NCI-H748 treated with DMSO at 0.1 percent for 48 hours (cell line): ENCODE measurements around the gene TXNRD1.
"Not testable (repeated sequence)": the region's sequence is repeated elsewhere in the genome, so short reads cannot be mapped to it uniquely, and the experiment has no call there.

Experiments
- DNase-seq: peaks from one replicate; lab custom pipeline; 2025; lab: John Stamatoyannopoulos, UW

The TXNRD1 gene

GRCh38 chr12:104281636-104282035 is 66.1 kb downstream of the TXNRD1 start:
- no peak for DNase-seq

GRCh38 chr12:104282109-104282508 is 66.5 kb downstream of the TXNRD1 start:
- DNase-seq = no peak

GRCh38 chr12:104285740-104286515 is 70.3 kb downstream of the TXNRD1 start:
- DNase-seq = no peak

- peak; percentile 95 for DNase-seq
Observed at GRCh38 chr12:104286516-104287482, 71.2 kb downstream of the TXNRD1 start.

- peak; percentile 78 for DNase-seq
Observed at GRCh38 chr12:104288635-104289274, 73.2 kb downstream of the TXNRD1 start.

GRCh38 chr12:104290320-104290719 is 74.7 kb downstream of the TXNRD1 start:
- DNase-seq = no peak

- no peak for DNase-seq
Observed at GRCh38 chr12:104290855-104291254, 75.3 kb downstream of the TXNRD1 start.

GRCh38 chr12:104291867-104292524 is 76.4 kb downstream of the TXNRD1 start:
- no peak for DNase-seq

- no peak for DNase-seq
Observed at GRCh38 chr12:104292872-104293794, 77.6 kb downstream of the TXNRD1 start.

GRCh38 chr12:104294158-104294859 is 78.7 kb downstream of the TXNRD1 start:
- DNase-seq = not testable (repeated sequence)

GRCh38 chr12:104294927-104295668 is 79.5 kb downstream of the TXNRD1 start:
- DNase-seq = no peak

GRCh38 chr12:104295954-104296353 is 80.4 kb downstream of the TXNRD1 start:
- no peak for DNase-seq

- no peak for DNase-seq
Observed at GRCh38 chr12:104296718-104297117, 81.1 kb downstream of the TXNRD1 start.

GRCh38 chr12:104297477-104298113 is 82.0 kb downstream of the TXNRD1 start:
- no peak for DNase-seq

GRCh38 chr12:104299842-104300481 is 84.4 kb downstream of the TXNRD1 start:
- no peak for DNase-seq

GRCh38 chr12:104303538-104304151 is 88.1 kb downstream of the TXNRD1 start, which contains the start of gene EID3:
Gene EID3, plus strand, starts transcription at chr12:104303739. Its CDS starts 196 bp downstream, at chr12:104303935.
- no peak for DNase-seq

GRCh38 chr12:104304261-104305009 is 88.9 kb downstream of the TXNRD1 start:
- DNase-seq = no peak
